GM18519 (cell line): Measurements from ENCODE around the gene MTA3.
"Not testable (repeated sequence)": the region's sequence is repeated elsewhere in the genome, so short reads cannot be mapped to it uniquely, and the experiment has no call there.

ENCODE experiments used
- ATAC-seq: cut with Tn5 transposase; IDR thresholded peaks from one replicate; pipeline ENCODE4 v1.9.1; 2021; ENCODE audit warnings: mild to moderate bottlenecking, moderate library complexity; ENCODE audit not compliant: unreplicated experiment, low FRiP score

Gene MTA3

GRCh38 chr2:42604341-42604867, 36.0 kb downstream of the MTA3 start:
- not testable (repeated sequence) for ATAC-seq

DNA sequence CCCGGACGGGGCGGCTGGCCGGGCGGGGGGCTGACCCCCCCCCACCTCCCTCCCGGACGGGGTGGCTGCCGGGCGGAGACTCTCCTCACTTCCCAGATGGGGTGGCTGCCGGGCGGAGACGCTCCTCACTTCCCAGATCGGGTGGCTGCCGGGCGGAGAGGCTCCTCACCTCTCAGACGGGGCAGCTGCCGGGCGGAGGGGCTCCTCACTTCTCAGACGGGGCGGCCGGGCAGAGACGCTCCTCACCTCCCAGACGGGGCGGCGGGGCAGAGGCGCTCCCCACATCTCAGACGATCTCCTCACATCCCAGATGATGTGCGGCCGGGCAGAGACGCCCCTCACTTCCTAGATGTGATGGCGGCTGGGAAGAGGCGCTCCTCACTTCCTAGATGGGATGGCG, 37.7 kb downstream of the MTA3 start:
- not testable (repeated sequence) for ATAC-seq

- no peak for ATAC-seq
Measured at GRCh38 chr2:42607101-42607637, 38.7 kb downstream of the MTA3 start.

- no peak for ATAC-seq
Measured at GRCh38 chr2:42613281-42614064, 45.0 kb downstream of the MTA3 start.

- no peak for ATAC-seq
Measured at GRCh38 chr2:42614838-42615237, 46.4 kb downstream of the MTA3 start.

- ATAC-seq: no peak
Measured at GRCh38 chr2:42618116-42618515, 49.7 kb downstream of the MTA3 start.

GRCh38 chr2:42618972-42619371, 50.5 kb downstream of the MTA3 start:
- ATAC-seq: no peak

DNA sequence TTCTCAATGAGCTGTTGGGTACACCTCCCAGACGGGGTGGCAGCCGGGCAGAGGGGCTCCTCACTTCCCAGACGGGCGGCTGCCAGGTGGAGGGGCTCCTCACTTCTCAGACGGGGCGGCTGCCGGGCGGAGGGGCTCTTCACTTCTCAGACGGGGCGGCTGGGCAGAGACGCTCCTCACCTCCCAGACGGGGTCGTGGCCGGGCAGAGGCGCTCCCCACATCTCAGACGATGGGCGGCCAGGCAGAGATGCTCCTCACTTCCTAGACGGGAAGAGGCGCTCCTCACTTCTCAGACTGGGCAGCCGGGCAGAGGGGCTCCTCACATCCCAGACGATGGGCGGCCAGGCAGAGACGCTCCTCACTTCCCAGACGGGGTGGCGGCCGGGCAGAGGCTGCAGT, 53.2 kb downstream of the MTA3 start:
- not testable (repeated sequence) for ATAC-seq

GRCh38 chr2:42622943-42623676, 54.7 kb downstream of the MTA3 start:
- ATAC-seq: no peak

DNA sequence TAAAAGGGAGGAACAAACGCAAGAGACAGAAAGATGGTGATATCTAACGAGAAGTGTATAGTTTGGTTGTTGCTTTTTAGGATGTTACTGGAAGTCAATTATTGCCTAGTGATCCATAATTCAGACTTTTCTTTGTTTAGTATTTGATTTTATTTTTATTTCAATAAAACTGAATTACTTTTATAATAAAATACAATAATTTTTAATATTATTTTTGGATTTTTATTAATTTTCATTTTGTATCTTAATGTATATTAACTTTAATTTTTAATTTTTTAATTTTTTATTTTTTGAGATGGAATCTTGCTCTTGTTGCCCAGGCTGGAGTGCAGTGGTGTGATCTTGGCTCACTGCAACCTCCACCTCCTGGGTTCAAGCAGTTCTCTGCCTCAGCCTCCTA, 55.6 kb downstream of the MTA3 start:
- ATAC-seq: no peak

GRCh38 chr2:42628024-42628423, 59.6 kb downstream of the MTA3 start:
- not testable (repeated sequence) for ATAC-seq

DNA sequence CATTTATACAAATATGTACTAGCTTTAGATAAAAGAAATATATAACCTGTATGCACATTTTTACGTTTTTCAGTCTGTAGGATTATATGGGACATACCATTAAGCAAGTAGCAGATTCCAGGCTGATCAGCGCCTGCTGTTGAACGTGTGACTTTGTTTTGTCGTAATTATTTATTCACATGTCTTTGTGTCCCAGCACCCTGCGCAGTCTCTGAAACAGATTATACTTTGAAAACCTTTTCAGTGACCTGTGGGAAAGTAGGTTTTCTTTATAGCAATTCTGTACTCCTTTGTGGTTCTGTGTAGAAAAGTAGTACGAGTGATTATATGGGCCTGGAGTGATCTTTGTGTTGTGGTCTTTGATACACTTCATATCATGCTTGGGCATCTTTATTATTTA, 68.5 kb downstream of the MTA3 start:
- ATAC-seq: no peak

DNA sequence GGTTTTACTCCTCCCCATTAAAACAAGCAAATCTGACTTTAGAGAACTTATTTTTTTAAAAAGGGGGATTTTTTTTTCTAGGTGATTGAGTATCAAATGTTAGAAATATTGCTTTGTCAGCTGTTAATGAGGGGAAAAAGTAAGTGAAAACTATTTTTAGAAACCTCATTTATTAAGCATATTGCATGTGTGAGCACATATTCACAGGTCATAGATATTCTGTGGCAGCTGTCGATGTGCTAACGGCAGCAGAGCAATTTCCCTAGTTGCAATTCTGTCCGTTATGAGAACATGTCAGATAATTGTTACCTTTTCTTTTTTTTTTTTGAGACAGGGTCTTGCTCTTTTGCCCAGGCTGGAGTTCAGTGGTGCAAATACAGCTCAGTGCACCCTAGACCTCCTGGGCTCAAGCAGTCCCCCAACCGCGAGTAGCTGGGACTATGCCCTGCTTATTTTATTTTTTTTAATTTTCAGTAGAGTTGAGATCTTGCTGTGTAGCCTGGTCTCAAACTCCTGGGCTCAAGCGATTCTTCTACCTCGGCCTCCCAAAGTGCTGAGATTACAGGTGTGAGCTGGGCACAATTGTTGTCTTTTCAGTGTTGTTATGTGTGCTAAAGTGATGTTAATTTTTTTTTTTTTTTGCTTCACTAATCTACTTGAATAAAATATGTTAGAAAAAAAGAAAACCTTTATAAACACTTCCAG, 69.8 kb downstream of the MTA3 start:
- ATAC-seq: no peak

DNA sequence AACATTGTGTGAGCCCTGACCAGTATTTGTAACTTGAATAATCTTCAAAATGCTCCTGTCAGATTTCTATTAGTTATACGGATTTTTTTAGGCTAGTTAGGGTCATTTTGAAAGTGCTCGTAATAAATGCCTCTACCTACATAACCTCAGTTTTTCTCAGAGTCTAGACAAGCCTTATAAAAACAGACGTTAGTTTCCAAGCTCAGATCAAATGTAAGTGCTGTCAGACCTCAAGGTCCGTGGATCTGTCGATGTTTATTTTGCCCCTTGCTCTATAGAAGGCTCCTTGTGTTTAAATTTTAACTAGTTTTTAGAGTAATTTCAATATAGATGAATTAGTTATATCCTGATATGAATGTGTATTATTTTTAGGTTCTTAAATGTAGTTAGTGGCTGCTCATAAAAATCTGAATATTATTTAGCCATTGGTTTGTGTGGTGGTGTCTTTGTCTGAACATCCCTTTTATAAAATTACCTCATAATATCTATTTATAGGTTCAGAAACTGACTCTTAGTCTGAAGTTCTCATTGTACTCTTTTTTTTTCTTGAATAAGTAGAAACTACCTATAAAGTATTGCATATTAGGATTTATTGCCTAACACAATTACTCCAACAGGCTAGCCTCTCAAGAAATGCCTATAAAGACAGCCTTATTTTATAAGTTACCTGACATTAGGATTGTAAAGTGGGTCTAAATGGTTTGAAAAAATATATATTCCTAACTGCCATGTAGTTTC, 71.1 kb downstream of the MTA3 start:
- no peak for ATAC-seq

- no peak for ATAC-seq
Measured at GRCh38 chr2:42640261-42640660, 71.8 kb downstream of the MTA3 start.

GRCh38 chr2:42642371-42642770, 73.9 kb downstream of the MTA3 start:
- ATAC-seq: not testable (repeated sequence)

- no peak for ATAC-seq
Measured at GRCh38 chr2:42645551-42645950, 77.1 kb downstream of the MTA3 start.

DNA sequence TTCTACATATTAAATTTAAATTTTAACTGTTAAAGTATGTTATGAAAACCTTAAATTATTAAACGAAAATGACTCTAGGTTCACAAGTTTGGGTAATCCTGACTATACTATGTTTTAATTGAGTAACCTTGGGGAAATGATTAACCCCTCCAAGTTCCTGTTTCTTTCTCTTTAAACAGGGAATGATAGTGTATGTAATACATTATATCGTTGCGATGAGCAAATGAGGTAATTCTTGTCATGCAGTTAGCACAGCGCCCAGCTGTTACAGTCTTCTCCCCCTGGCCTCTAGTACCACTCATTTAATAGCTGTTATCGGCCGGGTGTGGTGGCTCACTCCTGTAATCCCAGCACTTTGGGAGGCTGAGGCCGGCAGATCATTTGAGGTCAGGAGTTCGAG, 80.4 kb downstream of the MTA3 start:
- no peak for ATAC-seq

- no peak for ATAC-seq
Measured at GRCh38 chr2:42651057-42651456, 82.6 kb downstream of the MTA3 start.

DNA sequence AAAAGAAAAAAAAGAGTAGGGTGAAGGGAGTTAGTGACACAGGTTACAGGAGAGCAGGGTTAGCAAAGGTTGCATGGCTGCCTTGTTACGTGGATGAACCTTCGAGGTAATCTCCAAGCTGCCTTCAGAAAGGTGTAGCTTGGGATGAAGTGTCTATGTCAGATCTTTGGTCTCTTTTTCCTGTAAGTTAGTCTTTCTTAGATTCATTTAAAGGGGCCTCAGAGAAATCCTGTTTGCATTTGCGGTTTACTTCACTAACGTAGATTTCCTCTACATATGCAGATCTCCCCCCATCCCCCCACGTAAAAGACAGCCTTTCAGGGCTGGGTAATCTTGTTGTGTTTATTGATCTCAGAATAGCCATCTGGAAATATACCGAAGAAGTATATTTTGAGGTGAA, 83.7 kb downstream of the MTA3 start:
- no peak for ATAC-seq
